ENCODE results near the gene CPE.

CPE gene

DNA sequence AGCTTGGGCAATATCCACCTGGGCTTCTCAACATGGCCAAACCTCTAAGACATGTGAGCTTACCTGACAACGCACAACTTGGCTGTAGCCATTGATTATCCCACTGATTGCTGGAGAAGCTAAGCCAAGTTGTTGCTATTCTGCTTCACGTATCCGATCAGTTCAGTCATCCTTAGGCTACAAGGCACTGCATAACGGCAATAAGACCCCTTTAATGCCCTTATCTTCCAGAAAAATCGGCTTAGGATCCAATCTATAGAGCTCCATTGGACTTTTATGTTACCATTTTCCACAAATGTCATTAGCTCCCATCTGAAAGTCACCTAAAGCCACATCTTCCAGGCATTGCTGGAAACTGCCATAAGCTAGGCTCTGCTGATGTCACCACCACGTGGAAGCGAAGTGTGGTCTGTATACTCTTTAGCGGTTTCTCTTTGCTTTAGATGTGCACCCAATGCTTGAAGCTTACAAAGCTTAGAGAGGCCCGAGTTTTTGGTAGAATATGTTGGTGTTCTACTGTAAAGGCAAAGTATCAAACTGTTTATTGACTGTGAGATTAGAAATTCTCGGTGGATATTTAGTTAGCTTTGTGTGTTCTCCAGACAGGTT is 163.1 kb downstream of the CPE start:
- Histone ChIP-seq H3K4me3 (no peak overlapping the region), H3K27ac (no peak overlapping the region)
- TF ChIP-seq, protein P1, sequence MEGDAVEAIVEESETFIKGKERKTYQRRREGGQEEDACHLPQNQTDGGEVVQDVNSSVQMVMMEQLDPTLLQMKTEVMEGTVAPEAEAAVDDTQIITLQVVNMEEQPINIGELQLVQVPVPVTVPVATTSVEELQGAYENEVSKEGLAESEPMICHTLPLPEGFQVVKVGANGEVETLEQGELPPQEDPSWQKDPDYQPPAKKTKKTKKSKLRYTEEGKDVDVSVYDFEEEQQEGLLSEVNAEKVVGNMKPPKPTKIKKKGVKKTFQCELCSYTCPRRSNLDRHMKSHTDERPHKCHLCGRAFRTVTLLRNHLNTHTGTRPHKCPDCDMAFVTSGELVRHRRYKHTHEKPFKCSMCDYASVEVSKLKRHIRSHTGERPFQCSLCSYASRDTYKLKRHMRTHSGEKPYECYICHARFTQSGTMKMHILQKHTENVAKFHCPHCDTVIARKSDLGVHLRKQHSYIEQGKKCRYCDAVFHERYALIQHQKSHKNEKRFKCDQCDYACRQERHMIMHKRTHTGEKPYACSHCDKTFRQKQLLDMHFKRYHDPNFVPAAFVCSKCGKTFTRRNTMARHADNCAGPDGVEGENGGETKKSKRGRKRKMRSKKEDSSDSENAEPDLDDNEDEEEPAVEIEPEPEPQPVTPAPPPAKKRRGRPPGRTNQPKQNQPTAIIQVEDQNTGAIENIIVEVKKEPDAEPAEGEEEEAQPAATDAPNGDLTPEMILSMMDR (IDR thresholded peaks at IDR 0.05): no peak
- DNase-seq (ENCODE audit: low spot score): no peak

- TF ChIP-seq, protein P1 (IDR thresholded peaks at IDR 0.05): no peak
- Histone ChIP-seq H3K27ac (no peak overlapping the region), H3K4me3 (no peak overlapping the region)
- no peak for DNase-seq (ENCODE audit: low spot score)
These were observed 163.7 kb downstream of the CPE start for GRCh38 chr4:165542476-165542875.
